Epithelial cell of proximal tubule (primary cell): Measurements from ENCODE around the gene LAMA1. TPM values are rescaled to one million over a fixed set of nuclear protein-coding genes. Genes with fewer than 3 reads are reported as not detected.

Experiments used
- DNase-seq: peaks from one replicate; pipeline ENCODE4 v3.0.0-alpha.2; 2011; ENCODE audit warnings: low read depth
- H3K4me3 ChIP-seq: 2 replicates; pipeline ENCODE4 v1.5.1; 2011; ENCODE audit warnings: low read depth, mild to moderate bottlenecking, low read length
- CTCF ChIP-seq: conservative IDR thresholded peaks from 2 replicates; pipeline ENCODE4 v1.5.1; 2012; ENCODE audit warnings: low read depth, mild to moderate bottlenecking, low read length
- total RNA-seq: library from RNA; depleted of rRNA; stranded (reverse); fragments of >200 nt; gene quantifications from 2 replicates; pipeline ENCODE4 v1.2.3, GENCODE V29; 2015

The LAMA1 gene
- total RNA-seq, 1 donor from 2014 or later, result 23.2 TPM

GRCh38 chr18:7090771-7091170, 26.8 kb downstream of the LAMA1 start:
- no peak for DNase-seq
- no peak for TF ChIP-seq CTCF
- H3K4me3 ChIP-seq, result no peak overlapping the region

- H3K4me3 ChIP-seq, result no peak overlapping the region
- TF ChIP-seq CTCF, result no peak
- no peak for DNase-seq
Observed at GRCh38 chr18:7089369-7089768, 28.2 kb downstream of the LAMA1 start.

- no peak overlapping the region for H3K4me3 ChIP-seq
- no peak for TF ChIP-seq CTCF
- DNase-seq, result peak; percentile 69
Observed at GRCh38 chr18:7084080-7085065, 33.2 kb downstream of the LAMA1 start.

- no peak overlapping the region for H3K4me3 ChIP-seq
- no peak for DNase-seq
- TF ChIP-seq CTCF, result no peak
Observed at GRCh38 chr18:7082671-7083070, 34.9 kb downstream of the LAMA1 start.

- DNase-seq, result no peak
- TF ChIP-seq CTCF, result no peak
- H3K4me3 ChIP-seq, result no peak overlapping the region
Observed at GRCh38 chr18:7079231-7079630, 38.4 kb downstream of the LAMA1 start.

- no peak for TF ChIP-seq CTCF
- no peak overlapping the region for H3K4me3 ChIP-seq
- no peak for DNase-seq
Observed at GRCh38 chr18:7072593-7072992, 45.0 kb downstream of the LAMA1 start.

- no peak for DNase-seq
- no peak overlapping the region for H3K4me3 ChIP-seq
- TF ChIP-seq CTCF, result no peak
Observed at GRCh38 chr18:7071600-7071999, 46.0 kb downstream of the LAMA1 start.
